Activated CD4-positive, alpha-beta T cell treated with anti-CD3 and anti-CD28 coated beads for 4 hours (primary cell): ENCODE data around the gene KLK10.

Experiments used
- DNase-seq, 2 donors: peaks; one replicate each; pipeline ENCODE4 v3.0.0-alpha.2; 2020

The KLK10 gene

GRCh38 chr19:50963381-50963780 is 56.1 kb downstream of the KLK10 start:
- no peak for DNase-seq
